ENCODE results near the gene PHF2. TPM values are rescaled to one million over a fixed set of nuclear protein-coding genes. Genes with fewer than 3 reads are reported as not detected.

The PHF2 gene
- total RNA-seq, 1 donor from 2014 or later, result 12.1 TPM

DNA sequence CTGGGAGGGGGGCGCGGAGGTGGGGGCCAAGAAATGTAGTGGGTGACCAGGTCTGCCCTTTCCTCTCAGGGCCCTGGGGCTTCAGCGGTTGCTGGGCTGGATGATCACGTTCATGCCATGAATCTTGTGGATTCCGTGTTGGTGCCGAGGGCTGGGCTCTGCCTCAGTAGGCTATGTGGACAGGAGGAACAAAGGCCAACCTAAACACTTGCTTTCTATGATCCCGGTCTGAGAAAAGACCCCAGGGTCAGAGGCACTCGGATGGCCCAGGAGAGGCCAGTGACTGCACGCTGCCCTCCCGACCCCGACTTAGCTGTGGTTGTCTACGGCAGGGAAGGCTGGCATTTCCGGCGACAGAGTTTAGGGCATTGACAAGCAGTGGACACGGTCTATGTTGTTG is 26.6 kb downstream of the PHF2 start:
- Mint-ChIP-seq H3K9me3 (ENCODE audit: unreplicated experiment) (no peaks in the 10 kb centered on the region), H3K27me3 (ENCODE audit: low read depth, unreplicated experiment) (no peaks in the 10 kb centered on the region), H3K36me3 (ENCODE audit: low read depth, unreplicated experiment) (peaks cover 2% of the 10 kb centered on the region), H3K4me3 (ENCODE audit: unreplicated experiment) (no peak overlapping the region), H3K27ac (ENCODE audit: unreplicated experiment) (no peak overlapping the region), H3K4me1 (ENCODE audit: low read depth, unreplicated experiment) (no peaks in the 10 kb centered on the region)
- DNase-seq (ENCODE audit: low read depth) (no peak), FAIRE-seq (no peak)
- peaks cover 75% of the 10 kb centered on the region for H4K20me1 ChIP-seq (ENCODE audit: insufficient read depth, low read length)
- H3K9ac ChIP-seq (ENCODE audit: low read length), result no peak overlapping the region
- H3K27ac ChIP-seq (ENCODE audit: low read depth, low read length), result no peak overlapping the region
- H3K27me3 ChIP-seq (ENCODE audit: insufficient read depth, low read length), result no peaks in the 10 kb centered on the region
- TF ChIP-seq CTCF (IDR thresholded peaks at IDR 0.05; ENCODE audit: insufficient read depth, low read depth, low read length), result no peak
- no peak for TF ChIP-seq EZH2 (IDR thresholded peaks at IDR 0.05; ENCODE audit: insufficient read depth, low read length)
- H3K4me2 ChIP-seq (ENCODE audit: low read length), result no peak overlapping the region
- H3K4me3 ChIP-seq (ENCODE audit: insufficient read depth, low read depth, low read length), result no peak overlapping the region
- H3K4me1 ChIP-seq (ENCODE audit: insufficient read depth, low read length), result peaks cover 3% of the 10 kb centered on the region
- H2AFZ ChIP-seq (ENCODE audit: low read depth, low read length), result no peak overlapping the region
- peaks cover 86% of the 10 kb centered on the region for H3K79me2 ChIP-seq (ENCODE audit: insufficient read depth, low read length)
- no peaks in the 10 kb centered on the region for H3K36me3 ChIP-seq (ENCODE audit: insufficient read depth, low read length)
- no peaks in the 10 kb centered on the region for H3K9me3 ChIP-seq (ENCODE audit: insufficient read depth, low read depth, low read length)

- Histone ChIP-seq H2AFZ (ENCODE audit: low read depth, low read length) (no peak overlapping the region), H3K9me3 (ENCODE audit: insufficient read depth, low read depth, low read length) (no peaks in the 10 kb centered on the region), H3K27me3 (ENCODE audit: insufficient read depth, low read length) (no peaks in the 10 kb centered on the region), H3K4me1 (ENCODE audit: insufficient read depth, low read length) (no peaks in the 10 kb centered on the region), H4K20me1 (ENCODE audit: insufficient read depth, low read length) (peaks cover 68% of the 10 kb centered on the region), H3K27ac (ENCODE audit: low read depth, low read length) (no peak overlapping the region), H3K4me3 (ENCODE audit: insufficient read depth, low read depth, low read length) (no peak overlapping the region), H3K9ac (ENCODE audit: low read length) (no peak overlapping the region), H3K36me3 (ENCODE audit: insufficient read depth, low read length) (no peaks in the 10 kb centered on the region), H3K4me2 (ENCODE audit: low read length) (no peak overlapping the region), H3K79me2 (ENCODE audit: insufficient read depth, low read length) (peaks cover 80% of the 10 kb centered on the region)
- Mint-ChIP-seq H3K36me3 (ENCODE audit: low read depth, unreplicated experiment) (peaks cover 2% of the 10 kb centered on the region), H3K27me3 (ENCODE audit: low read depth, unreplicated experiment) (no peaks in the 10 kb centered on the region), H3K4me1 (ENCODE audit: low read depth, unreplicated experiment) (no peaks in the 10 kb centered on the region), H3K4me3 (ENCODE audit: unreplicated experiment) (no peak overlapping the region), H3K27ac (ENCODE audit: unreplicated experiment) (no peak overlapping the region), H3K9me3 (ENCODE audit: unreplicated experiment) (no peaks in the 10 kb centered on the region)
- DNase-seq (ENCODE audit: low read depth) (no peak), FAIRE-seq (no peak)
- TF ChIP-seq EZH2 (IDR thresholded peaks at IDR 0.05; ENCODE audit: insufficient read depth, low read length) (no peak), CTCF (IDR thresholded peaks at IDR 0.05; ENCODE audit: insufficient read depth, low read depth, low read length) (no peak)
Observed at GRCh38 chr9:93603906-93604326, 27.5 kb downstream of the PHF2 start.

DNA sequence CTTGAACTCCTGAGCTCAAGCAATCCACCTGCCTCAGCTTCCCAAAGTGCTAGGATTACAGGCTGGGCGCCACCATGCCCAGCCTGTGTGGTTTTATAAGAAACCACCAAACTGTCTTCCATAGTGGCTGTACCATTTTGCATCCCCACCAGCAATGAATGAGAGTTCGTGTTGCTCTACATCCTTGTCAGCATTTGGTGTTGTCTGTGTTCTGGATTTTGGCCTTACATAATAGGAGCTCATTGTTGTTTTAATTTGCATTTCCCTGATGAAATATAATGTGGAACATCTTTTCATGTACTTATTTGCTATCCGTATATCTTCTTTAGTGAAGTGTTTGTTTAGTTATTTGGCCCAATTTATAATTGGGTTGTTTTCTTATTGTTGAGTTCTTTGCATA is 29.8 kb downstream of the PHF2 start:
- FAIRE-seq (no peak), DNase-seq (ENCODE audit: low read depth) (no peak)
- Mint-ChIP-seq H3K27me3 (ENCODE audit: low read depth, unreplicated experiment) (no peaks in the 10 kb centered on the region), H3K4me3 (ENCODE audit: unreplicated experiment) (no peak overlapping the region), H3K27ac (ENCODE audit: unreplicated experiment) (no peak overlapping the region), H3K9me3 (ENCODE audit: unreplicated experiment) (peaks cover 5% of the 10 kb centered on the region), H3K36me3 (ENCODE audit: low read depth, unreplicated experiment) (peaks cover 4% of the 10 kb centered on the region), H3K4me1 (ENCODE audit: low read depth, unreplicated experiment) (no peaks in the 10 kb centered on the region)
- TF ChIP-seq EZH2 (IDR thresholded peaks at IDR 0.05; ENCODE audit: insufficient read depth, low read length) (no peak), CTCF (IDR thresholded peaks at IDR 0.05; ENCODE audit: insufficient read depth, low read depth, low read length) (no peak)
- H3K9ac ChIP-seq (ENCODE audit: low read length), result no peak overlapping the region
- no peaks in the 10 kb centered on the region for H3K4me1 ChIP-seq (ENCODE audit: insufficient read depth, low read length)
- H3K4me2 ChIP-seq (ENCODE audit: low read length), result no peak overlapping the region
- H3K79me2 ChIP-seq (ENCODE audit: insufficient read depth, low read length), result peaks cover 77% of the 10 kb centered on the region
- H3K9me3 ChIP-seq (ENCODE audit: insufficient read depth, low read depth, low read length), result no peaks in the 10 kb centered on the region
- H2AFZ ChIP-seq (ENCODE audit: low read depth, low read length), result no peak overlapping the region
- no peaks in the 10 kb centered on the region for H3K27me3 ChIP-seq (ENCODE audit: insufficient read depth, low read length)
- H3K27ac ChIP-seq (ENCODE audit: low read depth, low read length), result no peak overlapping the region
- no peaks in the 10 kb centered on the region for H3K36me3 ChIP-seq (ENCODE audit: insufficient read depth, low read length)
- H4K20me1 ChIP-seq (ENCODE audit: insufficient read depth, low read length), result peaks cover 61% of the 10 kb centered on the region
- no peak overlapping the region for H3K4me3 ChIP-seq (ENCODE audit: insufficient read depth, low read depth, low read length)
